MM.1S (cell line): ENCODE results near the gene ARTN.

Experiments used
- EZH2 ChIP-seq: fragments of 300-600 bp; sonication (generic); optimal IDR thresholded peaks from 2 replicates; pipeline ENCODE3; 2017; ENCODE audit warnings: low read depth, mild to moderate bottlenecking, antibody characterized with exemption, low read length, mixed read lengths
- EZH2phosphoT487 ChIP-seq: fragments of 300-600 bp; sonication (generic); IDR thresholded peaks from 2 replicates; pipeline ENCODE4 v1.6.1; 2018; ENCODE audit warnings: antibody characterized with exemption, low read length
- TF ChIP-seq, protein P1 (sequence below): fragments of 300-600 bp; sonication (generic); IDR thresholded peaks from 2 replicates; pipeline ENCODE4 v1.5.1; 2016; ENCODE audit warnings: antibody characterized with exemption, low read length, mixed read lengths

DNA sequence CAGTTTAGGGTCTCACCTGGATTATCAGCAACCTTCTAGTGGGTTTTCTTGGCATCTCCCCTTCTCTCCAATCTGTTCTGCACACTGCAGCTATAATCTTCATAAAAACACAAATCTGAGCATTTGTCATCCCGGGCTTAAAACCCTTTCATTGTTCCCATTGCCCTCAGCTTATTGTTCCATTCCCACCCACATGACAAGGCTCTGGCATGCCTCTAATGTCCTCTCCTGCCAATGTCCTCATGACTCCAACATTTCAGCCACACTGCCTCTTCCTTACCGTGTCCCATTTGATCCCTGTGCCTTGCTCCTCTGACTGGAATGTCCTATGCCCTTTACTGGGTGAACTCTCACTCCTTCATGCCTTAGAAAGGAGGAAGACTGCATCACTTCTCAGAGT, 28.7 kb downstream of the ARTN start:
- no peak for TF ChIP-seq EZH2
- TF ChIP-seq, protein P1, sequence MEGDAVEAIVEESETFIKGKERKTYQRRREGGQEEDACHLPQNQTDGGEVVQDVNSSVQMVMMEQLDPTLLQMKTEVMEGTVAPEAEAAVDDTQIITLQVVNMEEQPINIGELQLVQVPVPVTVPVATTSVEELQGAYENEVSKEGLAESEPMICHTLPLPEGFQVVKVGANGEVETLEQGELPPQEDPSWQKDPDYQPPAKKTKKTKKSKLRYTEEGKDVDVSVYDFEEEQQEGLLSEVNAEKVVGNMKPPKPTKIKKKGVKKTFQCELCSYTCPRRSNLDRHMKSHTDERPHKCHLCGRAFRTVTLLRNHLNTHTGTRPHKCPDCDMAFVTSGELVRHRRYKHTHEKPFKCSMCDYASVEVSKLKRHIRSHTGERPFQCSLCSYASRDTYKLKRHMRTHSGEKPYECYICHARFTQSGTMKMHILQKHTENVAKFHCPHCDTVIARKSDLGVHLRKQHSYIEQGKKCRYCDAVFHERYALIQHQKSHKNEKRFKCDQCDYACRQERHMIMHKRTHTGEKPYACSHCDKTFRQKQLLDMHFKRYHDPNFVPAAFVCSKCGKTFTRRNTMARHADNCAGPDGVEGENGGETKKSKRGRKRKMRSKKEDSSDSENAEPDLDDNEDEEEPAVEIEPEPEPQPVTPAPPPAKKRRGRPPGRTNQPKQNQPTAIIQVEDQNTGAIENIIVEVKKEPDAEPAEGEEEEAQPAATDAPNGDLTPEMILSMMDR, result no peak
- TF ChIP-seq EZH2phosphoT487, result no peak
